ENCODE data around the gene ZNF331.

ZNF331 gene

GRCh38 chr19:53586277-53586691 lies 48.3 kb downstream of the ZNF331 start:
- no peak for TF ChIP-seq CTCF (IDR thresholded peaks at IDR 0.05; ENCODE audit: low read depth, low read length)
- TF ChIP-seq EZH2phosphoT487 (IDR thresholded peaks at IDR 0.05; ENCODE audit: low read depth): no peak
- Histone ChIP-seq H4K20me1 (ENCODE audit: insufficient read depth, low read length) (no peaks in the 10 kb centered on the region), H3K27me3 (ENCODE audit: low read depth, low read length) (no peaks in the 10 kb centered on the region), H3K4me3 (ENCODE audit: low read length) (no peak overlapping the region), H2AFZ (ENCODE audit: low read depth, low read length) (no peak overlapping the region), H3K79me2 (ENCODE audit: low read length) (no peaks in the 10 kb centered on the region), H3K36me3 (replicated peaks; ENCODE audit: low read depth, low read length) (no peaks in the 10 kb centered on the region), H3K9me3 (ENCODE audit: insufficient read depth, low read length) (peaks cover 7% of the 10 kb centered on the region; the same call in 1 of the 2 replicates), H3K9ac (ENCODE audit: low read length) (no peak overlapping the region), H3K27ac (ENCODE audit: low read length) (no peak overlapping the region), H3K4me1 (ENCODE audit: low read length) (no peaks in the 10 kb centered on the region), H3K4me2 (ENCODE audit: low read length) (no peak overlapping the region)

GRCh38 chr19:53594811-53595509 lies 57.0 kb downstream of the ZNF331 start:
- Histone ChIP-seq H3K27me3 (ENCODE audit: low read depth, low read length) (no peaks in the 10 kb centered on the region), H4K20me1 (ENCODE audit: insufficient read depth, low read length) (no peaks in the 10 kb centered on the region), H3K9me3 (ENCODE audit: insufficient read depth, low read length) (peaks cover 7% of the 10 kb centered on the region; the same call in 1 of the 2 replicates), H3K79me2 (ENCODE audit: low read length) (no peaks in the 10 kb centered on the region), H3K4me1 (ENCODE audit: low read length) (no peaks in the 10 kb centered on the region), H3K4me3 (ENCODE audit: low read length) (no peak overlapping the region), H3K36me3 (replicated peaks; ENCODE audit: low read depth, low read length) (no peaks in the 10 kb centered on the region), H2AFZ (ENCODE audit: low read depth, low read length) (no peak overlapping the region), H3K9ac (ENCODE audit: low read length) (no peak overlapping the region), H3K27ac (ENCODE audit: low read length) (no peak overlapping the region), H3K4me2 (ENCODE audit: low read length) (no peak overlapping the region)
- TF ChIP-seq EZH2phosphoT487 (IDR thresholded peaks at IDR 0.05; ENCODE audit: low read depth) (no peak), CTCF (IDR thresholded peaks at IDR 0.05; ENCODE audit: low read depth, low read length) (no peak)

- no peak overlapping the region for H3K4me3 ChIP-seq (ENCODE audit: low read length)
- no peaks in the 10 kb centered on the region for H3K4me1 ChIP-seq (ENCODE audit: low read length)
- no peak overlapping the region for H3K27ac ChIP-seq (ENCODE audit: low read length)
- H3K79me2 ChIP-seq (ENCODE audit: low read length): no peaks in the 10 kb centered on the region
- TF ChIP-seq EZH2phosphoT487 (IDR thresholded peaks at IDR 0.05; ENCODE audit: low read depth): no peak
- TF ChIP-seq CTCF (IDR thresholded peaks at IDR 0.05; ENCODE audit: low read depth, low read length): no peak
- no peak overlapping the region for H2AFZ ChIP-seq (ENCODE audit: low read depth, low read length)
- H3K36me3 ChIP-seq (replicated peaks; ENCODE audit: low read depth, low read length): no peaks in the 10 kb centered on the region
- H3K27me3 ChIP-seq (ENCODE audit: low read depth, low read length): no peaks in the 10 kb centered on the region
- H3K4me2 ChIP-seq (ENCODE audit: low read length): no peak overlapping the region
- no peak overlapping the region for H3K9ac ChIP-seq (ENCODE audit: low read length)
- H4K20me1 ChIP-seq (ENCODE audit: insufficient read depth, low read length): no peaks in the 10 kb centered on the region
- H3K9me3 ChIP-seq (ENCODE audit: insufficient read depth, low read length): peaks cover 11% of the 10 kb centered on the region; the same call in 1 of the 2 replicates
Observed at GRCh38 chr19:53595510-53595867, 57.5 kb downstream of the ZNF331 start.

- no peaks in the 10 kb centered on the region for H3K4me1 ChIP-seq (ENCODE audit: low read length)
- peaks cover 11% of the 10 kb centered on the region; the same call in 1 of the 2 replicates for H3K9me3 ChIP-seq (ENCODE audit: insufficient read depth, low read length)
- H3K27me3 ChIP-seq (ENCODE audit: low read depth, low read length): no peaks in the 10 kb centered on the region
- H3K4me2 ChIP-seq (ENCODE audit: low read length): no peak overlapping the region
- H3K27ac ChIP-seq (ENCODE audit: low read length): no peak overlapping the region
- no peak overlapping the region for H3K4me3 ChIP-seq (ENCODE audit: low read length)
- no peaks in the 10 kb centered on the region for H4K20me1 ChIP-seq (ENCODE audit: insufficient read depth, low read length)
- no peaks in the 10 kb centered on the region for H3K36me3 ChIP-seq (replicated peaks; ENCODE audit: low read depth, low read length)
- H3K9ac ChIP-seq (ENCODE audit: low read length): no peak overlapping the region
- TF ChIP-seq EZH2phosphoT487 (IDR thresholded peaks at IDR 0.05; ENCODE audit: low read depth) (no peak), CTCF (IDR thresholded peaks at IDR 0.05; ENCODE audit: low read depth, low read length) (no peak)
- H2AFZ ChIP-seq (ENCODE audit: low read depth, low read length): no peak overlapping the region
- no peaks in the 10 kb centered on the region for H3K79me2 ChIP-seq (ENCODE audit: low read length)
Observed at GRCh38 chr19:53596056-53596455, 58.1 kb downstream of the ZNF331 start.
